Effector CD4-positive, alpha-beta T cell (primary cell): Measurements from ENCODE around the gene SLC4A7.
"Not testable (repeated sequence)": the region's sequence is repeated elsewhere in the genome, so short reads cannot be mapped to it uniquely, and the experiment has no call there.

Experiments used
- DNase-seq: peaks from one replicate; pipeline ENCODE4 v3.0.0-alpha.2; 2020

SLC4A7 gene

GRCh38 chr3:27486336-27486735 is 2.2 kb upstream of the SLC4A7 start:
- no peak for DNase-seq

GRCh38 chr3:27485866-27486265 is 1.7 kb upstream of the SLC4A7 start:
- no peak for DNase-seq

- peak; percentile 6 for DNase-seq
Measured at GRCh38 chr3:27483117-27484014, 818 bp downstream of the SLC4A7 start.

GRCh38 chr3:27479806-27480543 is 4.2 kb downstream of the SLC4A7 start:
- no peak for DNase-seq

GRCh38 chr3:27471923-27472550 is 12.1 kb downstream of the SLC4A7 start:
- DNase-seq = no peak

GRCh38 chr3:27468283-27468886 is 15.8 kb downstream of the SLC4A7 start:
- no peak for DNase-seq

GRCh38 chr3:27467545-27467944 is 16.6 kb downstream of the SLC4A7 start:
- no peak for DNase-seq

GRCh38 chr3:27464646-27465045 is 19.5 kb downstream of the SLC4A7 start:
- DNase-seq = no peak

- no peak for DNase-seq
Measured at GRCh38 chr3:27462228-27462627, 22.0 kb downstream of the SLC4A7 start.

GRCh38 chr3:27458929-27459328 is 25.3 kb downstream of the SLC4A7 start:
- DNase-seq = no peak

GRCh38 chr3:27456554-27456953 is 27.6 kb downstream of the SLC4A7 start:
- DNase-seq = no peak

- DNase-seq = no peak
Measured at GRCh38 chr3:27454914-27455313, 29.3 kb downstream of the SLC4A7 start.

- no peak for DNase-seq
Measured at GRCh38 chr3:27454461-27454860, 29.7 kb downstream of the SLC4A7 start.

GRCh38 chr3:27452368-27453090 is 31.7 kb downstream of the SLC4A7 start:
- no peak for DNase-seq

GRCh38 chr3:27451842-27452241 is 32.3 kb downstream of the SLC4A7 start:
- DNase-seq = no peak

- DNase-seq = no peak
Measured at GRCh38 chr3:27451251-27451650, 32.9 kb downstream of the SLC4A7 start.

GRCh38 chr3:27449530-27450150 is 34.5 kb downstream of the SLC4A7 start:
- DNase-seq = no peak

- DNase-seq = not testable (repeated sequence)
Measured at GRCh38 chr3:27442995-27443394, 41.2 kb downstream of the SLC4A7 start.

- not testable (repeated sequence) for DNase-seq
Measured at GRCh38 chr3:27438352-27438751, 45.8 kb downstream of the SLC4A7 start.

- DNase-seq = no peak
Measured at GRCh38 chr3:27431116-27431515, 53.1 kb downstream of the SLC4A7 start.

- DNase-seq = no peak
Measured at GRCh38 chr3:27429909-27430308, 54.3 kb downstream of the SLC4A7 start.

GRCh38 chr3:27428446-27428845 is 55.7 kb downstream of the SLC4A7 start:
- DNase-seq = no peak
